GM18951 (cell line): ENCODE data around the gene NPTX1.

Experiments used
- POLR2A ChIP-seq: IDR thresholded peaks from 4 replicates; pipeline ENCODE4 v1.6.1; 2011; ENCODE audit warnings: mild to moderate bottlenecking; ENCODE audit not compliant: insufficient read length, insufficient read depth; ENCODE audit errors: extremely low read depth
- in situ Hi-C: fragments of 300-500 bp; cut with MboI; formaldehyde crosslinking; loops from one replicate; pipeline ENCODE4 v1.12.0; 2022; ENCODE audit warnings: low sequenced_read_pairs, mixed read lengths, inconsistent platforms; ENCODE audit not compliant: unreplicated experiment

NPTX1 gene

GRCh38 chr17:80475910-80476876 is at the start of gene NPTX1:
Gene NPTX1 (minus strand): TSS chr17:80476607. CDS start chr17:80476446, 161 bp downstream.
- in situ Hi-C loops: no loop called here
- TF ChIP-seq POLR2A: no peak

- in situ Hi-C loops: no loop called here
- TF ChIP-seq POLR2A: no peak
Observed at GRCh38 chr17:80523956-80524712, 47.7 kb upstream of the NPTX1 start.

GRCh38 chr17:80523054-80523744 is 46.8 kb upstream of the NPTX1 start:
- TF ChIP-seq POLR2A: no peak
- in situ Hi-C loops: no loop called here

GRCh38 chr17:80520810-80521455 is 44.5 kb upstream of the NPTX1 start:
- TF ChIP-seq POLR2A: no peak
- in situ Hi-C loops: no loop called here

- in situ Hi-C loops: no loop called here
- no peak for TF ChIP-seq POLR2A
Observed at GRCh38 chr17:80519091-80519781, 42.8 kb upstream of the NPTX1 start.

- in situ Hi-C loops: no loop called here
- no peak for TF ChIP-seq POLR2A
Observed at GRCh38 chr17:80518392-80518791, 42.0 kb upstream of the NPTX1 start.

GRCh38 chr17:80517641-80518040 is 41.2 kb upstream of the NPTX1 start:
- in situ Hi-C loops: no loop called here

GRCh38 chr17:80516171-80516932 is 39.9 kb upstream of the NPTX1 start:
- in situ Hi-C loops: no loop called here
- no peak for TF ChIP-seq POLR2A

More at GRCh38 chr17:80517641-80518040, 41.2 kb upstream of the NPTX1 start:
- TF ChIP-seq POLR2A: no peak

- TF ChIP-seq POLR2A: no peak
- in situ Hi-C loops: no loop called here
Observed at GRCh38 chr17:80513892-80514291, 37.5 kb upstream of the NPTX1 start.

GRCh38 chr17:80513201-80513600 is 36.8 kb upstream of the NPTX1 start:
- in situ Hi-C loops: no loop called here
- no peak for TF ChIP-seq POLR2A

GRCh38 chr17:80512233-80512632 is 35.8 kb upstream of the NPTX1 start:
- in situ Hi-C loops: no loop called here
- TF ChIP-seq POLR2A: no peak
